PC-9 (cell line): ENCODE results near the gene KATNA1. TPM values are rescaled to one million over a fixed set of nuclear protein-coding genes. Genes with fewer than 3 reads are reported as not detected.

Experiments used
- BruUV-seq: library from RNA; stranded (reverse); fragments of 400-500 nt; replicated peaks from 2 replicates; lab custom pipeline; 2021; lab: Mats Ljungman, UMichigan
- CTCF ChIA-PET: fragments of 300-600 bp; sonication (Branson Sonifier 250); formaldehyde crosslinking; loops from one replicate; lab custom pipeline; 2022; ENCODE audit warnings: antibody characterized with exemption; lab: Charles Lee
- POLR2A ChIA-PET: fragments of 300-600 bp; sonication (Branson Sonifier 250); formaldehyde crosslinking; loops from one replicate; lab custom pipeline; 2022; ENCODE audit warnings: antibody characterized with exemption; ENCODE audit not compliant: unreplicated experiment; lab: Charles Lee
- DNase-seq, 2 experiments: peaks; one replicate each; pipeline versions ENCODE4 v3.0.0 to v3.0.0-alpha.2; 2015 to 2022; ENCODE audit warnings: mixed read lengths in 1 of 2
- H2AFZ ChIP-seq: fragments of 200-600 bp; sonication (generic); 2 replicates; pipeline ENCODE4 v1.8.1; 2017; ENCODE audit warnings: antibody characterized with exemption
- H3F3A ChIP-seq: fragments of 200-600 bp; sonication (generic); 2 replicates; pipeline ENCODE4 v1.8.1; 2017; ENCODE audit warnings: antibody characterized with exemption, mild to moderate bottlenecking, low read depth; ENCODE audit not compliant: insufficient read depth
- H3K27ac ChIP-seq: fragments of 200-600 bp; sonication (generic); 2 replicates; pipeline ENCODE4 v1.6.1; 2016; ENCODE audit warnings: mixed run types
- H3K27me3 ChIP-seq: fragments of 200-600 bp; sonication (generic); 2 replicates; pipeline ENCODE4 v1.6.1; 2016; ENCODE audit warnings: low read depth, mixed run types; ENCODE audit not compliant: insufficient read depth
- H3K36me3 ChIP-seq: fragments of 200-600 bp; sonication (generic); 2 replicates; pipeline ENCODE4 v1.6.1; 2016; ENCODE audit warnings: low read depth, mixed run types
- H3K4me1 ChIP-seq: fragments of 200-600 bp; sonication (generic); replicated peaks from 2 replicates; pipeline ENCODE4 v1.6.1; 2016; ENCODE audit warnings: mixed run types; ENCODE audit not compliant: insufficient read depth
- H3K4me2 ChIP-seq: fragments of 200-600 bp; sonication (generic); 2 replicates; pipeline ENCODE4 v1.6.1; 2017; ENCODE audit warnings: mixed run types
- H3K4me3 ChIP-seq: fragments of 200-600 bp; sonication (generic); 2 replicates; pipeline ENCODE4 v1.6.1; 2016; ENCODE audit warnings: mixed run types
- H3K79me2 ChIP-seq: fragments of 200-600 bp; sonication (generic); 2 replicates; pipeline ENCODE4 v1.6.1; 2017; ENCODE audit warnings: low read depth, mixed run types
- H3K9me2 ChIP-seq: fragments of 200-600 bp; sonication (generic); 2 replicates; pipeline ENCODE4 v1.8.1; 2017; ENCODE audit warnings: mild to moderate bottlenecking; ENCODE audit not compliant: insufficient read depth
- H3K9me3 ChIP-seq: fragments of 200-600 bp; sonication (generic); 2 replicates; pipeline ENCODE4 v1.8.1; 2016; ENCODE audit warnings: low read depth; ENCODE audit not compliant: insufficient read depth
- H4K20me1 ChIP-seq: fragments of 200-600 bp; sonication (generic); 2 replicates; pipeline ENCODE4 v1.8.1; 2017; ENCODE audit not compliant: insufficient read depth
- EZH2 ChIP-seq: fragments of 200-600 bp; sonication (generic); IDR thresholded peaks from 2 replicates; pipeline ENCODE4 v1.8.0; 2017; ENCODE audit warnings: antibody characterized with exemption, low read depth
- intact Hi-C: fragments of 100-400 bp; cut with micrococcal nuclease; formaldehyde crosslinking; loops from one replicate; pipeline ENCODE4 v1.10.0; 2022; ENCODE audit not compliant: unreplicated experiment
- total RNA-seq: library from RNA; stranded (reverse); gene quantifications from 2 replicates; pipeline ENCODE4 v1.2.3, GENCODE V29; 2021
- TF ChIP-seq, protein P1 (sequence below): fragments of 200-600 bp; sonication (generic); conservative IDR thresholded peaks from 2 replicates; pipeline ENCODE4 v1.6.1; 2017; ENCODE audit warnings: mixed run types, antibody characterized with exemption, mild to moderate bottlenecking, moderate library complexity

The KATNA1 gene
- total RNA-seq, 1 experiment from 2014 or later: 16.1 TPM

DNA sequence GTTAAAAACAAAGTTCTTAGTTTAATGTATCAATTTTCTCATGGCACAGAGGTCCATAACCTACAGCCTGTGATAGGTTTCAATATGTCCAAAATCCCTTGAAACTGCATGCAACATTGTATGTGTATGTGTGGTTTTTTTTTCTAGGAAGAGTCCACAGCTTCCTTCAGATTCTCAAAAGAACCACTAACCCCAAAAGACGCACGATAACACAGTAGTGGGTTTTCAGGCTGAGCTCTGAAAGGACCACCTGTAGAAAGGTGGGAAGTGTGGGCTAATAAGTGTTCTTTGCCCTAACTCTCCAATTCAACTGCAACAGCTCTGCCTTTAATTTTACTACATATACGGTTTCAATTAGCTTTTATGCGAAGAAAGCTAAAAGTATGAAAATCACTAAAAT is 11.5 kb upstream of the KATNA1 start:
- no peak for DNase-seq
- Histone ChIP-seq H3K27me3 (no peaks in the 10 kb centered on the region), H3K27ac (no peak overlapping the region), H3K4me2 (no peak overlapping the region), H3K9me2 (no peaks in the 10 kb centered on the region), H2AFZ (no peak overlapping the region), H3K9me3 (no peaks in the 10 kb centered on the region), H4K20me1 (no peaks in the 10 kb centered on the region), H3K36me3 (peaks cover 5% of the 10 kb centered on the region; the same call in 1 of the 2 replicates), H3K4me3 (no peak overlapping the region), H3K4me1 (no peaks in the 10 kb centered on the region), H3K79me2 (no peaks in the 10 kb centered on the region), H3F3A (peaks cover 8% of the 10 kb centered on the region; the same call in 1 of the 2 replicates)
- TF ChIP-seq, protein P1, sequence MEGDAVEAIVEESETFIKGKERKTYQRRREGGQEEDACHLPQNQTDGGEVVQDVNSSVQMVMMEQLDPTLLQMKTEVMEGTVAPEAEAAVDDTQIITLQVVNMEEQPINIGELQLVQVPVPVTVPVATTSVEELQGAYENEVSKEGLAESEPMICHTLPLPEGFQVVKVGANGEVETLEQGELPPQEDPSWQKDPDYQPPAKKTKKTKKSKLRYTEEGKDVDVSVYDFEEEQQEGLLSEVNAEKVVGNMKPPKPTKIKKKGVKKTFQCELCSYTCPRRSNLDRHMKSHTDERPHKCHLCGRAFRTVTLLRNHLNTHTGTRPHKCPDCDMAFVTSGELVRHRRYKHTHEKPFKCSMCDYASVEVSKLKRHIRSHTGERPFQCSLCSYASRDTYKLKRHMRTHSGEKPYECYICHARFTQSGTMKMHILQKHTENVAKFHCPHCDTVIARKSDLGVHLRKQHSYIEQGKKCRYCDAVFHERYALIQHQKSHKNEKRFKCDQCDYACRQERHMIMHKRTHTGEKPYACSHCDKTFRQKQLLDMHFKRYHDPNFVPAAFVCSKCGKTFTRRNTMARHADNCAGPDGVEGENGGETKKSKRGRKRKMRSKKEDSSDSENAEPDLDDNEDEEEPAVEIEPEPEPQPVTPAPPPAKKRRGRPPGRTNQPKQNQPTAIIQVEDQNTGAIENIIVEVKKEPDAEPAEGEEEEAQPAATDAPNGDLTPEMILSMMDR: no peak
- no peak for TF ChIP-seq EZH2
- BruUV-seq: no TSS peak
- CTCF ChIA-PET: no interaction called here
- intact Hi-C loops: no loop called here
- POLR2A ChIA-PET: no interaction called here

DNA sequence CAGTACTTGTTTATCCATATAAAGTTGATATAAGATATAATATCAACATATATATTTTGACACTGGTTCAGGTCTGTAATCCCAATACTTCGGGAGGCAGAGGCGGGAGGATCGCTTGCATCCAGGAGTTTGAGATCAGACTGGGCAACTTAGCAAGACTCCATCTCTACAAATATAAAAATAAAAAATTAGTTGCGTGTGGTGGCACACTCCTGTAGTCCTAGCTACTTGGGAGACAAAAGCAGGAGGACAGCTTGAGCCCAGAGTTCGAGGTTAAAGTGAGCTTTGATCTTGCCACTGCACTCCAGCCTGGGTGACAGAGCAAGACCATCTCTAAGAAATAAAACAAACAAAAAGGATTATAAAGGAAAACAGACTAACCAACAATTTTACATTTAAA is 8.9 kb upstream of the KATNA1 start:
- Histone ChIP-seq H3K27me3 (no peaks in the 10 kb centered on the region), H3K9me2 (no peaks in the 10 kb centered on the region), H3K4me1 (no peaks in the 10 kb centered on the region), H3K27ac (no peak overlapping the region), H3K4me2 (no peak overlapping the region), H3K9me3 (no peaks in the 10 kb centered on the region), H2AFZ (no peak overlapping the region), H3F3A (peaks cover 8% of the 10 kb centered on the region; the same call in 1 of the 2 replicates), H3K4me3 (no peak overlapping the region), H4K20me1 (no peaks in the 10 kb centered on the region), H3K79me2 (no peaks in the 10 kb centered on the region), H3K36me3 (no peaks in the 10 kb centered on the region; the same call in 1 of the 2 replicates)
- TF ChIP-seq EZH2: no peak
- TF ChIP-seq, protein P1: no peak
- ChIA-PET POLR2A (no interaction called here), CTCF (no interaction called here)
- intact Hi-C loops: no loop called here
- no peak for DNase-seq
- no TSS peak for BruUV-seq

DNA sequence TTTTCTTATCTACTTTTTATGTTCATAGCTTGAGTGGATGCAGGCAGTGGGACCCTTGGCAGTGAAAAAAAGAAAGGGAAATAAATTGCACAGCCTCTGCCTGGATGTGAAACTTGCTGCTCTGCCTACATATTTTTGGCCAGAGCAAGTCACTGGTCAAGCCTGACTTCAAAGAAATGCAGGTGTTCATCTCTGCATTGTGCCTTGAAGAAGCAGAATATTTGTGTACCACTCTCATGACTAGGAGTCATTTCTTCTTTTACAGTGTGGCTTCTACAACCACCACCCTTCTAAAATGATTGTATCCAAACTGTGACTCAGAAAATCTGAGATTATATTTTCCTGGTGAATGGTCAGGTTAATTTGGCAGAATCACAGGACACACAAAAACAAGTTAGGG is 2.5 kb upstream of the KATNA1 start:
- Histone ChIP-seq H3K36me3 (no peaks in the 10 kb centered on the region), H3K9me2 (no peaks in the 10 kb centered on the region), H3K4me1 (peaks cover 13% of the 10 kb centered on the region), H4K20me1 (no peaks in the 10 kb centered on the region), H3K27me3 (no peaks in the 10 kb centered on the region), H3K9me3 (no peaks in the 10 kb centered on the region), H3K4me2 (no peak overlapping the region), H2AFZ (no peak overlapping the region), H3F3A (peaks cover 20% of the 10 kb centered on the region; the same call in 1 of the 2 replicates), H3K4me3 (no peak overlapping the region), H3K79me2 (peaks cover 20% of the 10 kb centered on the region), H3K27ac (no peak overlapping the region)
- intact Hi-C loops: no loop called here
- POLR2A ChIA-PET: no interaction called here
- TF ChIP-seq, protein P1: no peak
- TF ChIP-seq EZH2: no peak
- CTCF ChIA-PET: interaction anchor here (0.6 kb wide), 1 partner anchor 1413 kb away, joined by 3 read pairs; no protein-coding TSS in a partner anchor
- BruUV-seq: no TSS peak
- DNase-seq: no peak
